ENCODE data around the gene CAPN9.
A peak's percentile ranks its signal among the peaks of the same experiment; 100 is the strongest.

Gene CAPN9

DNA sequence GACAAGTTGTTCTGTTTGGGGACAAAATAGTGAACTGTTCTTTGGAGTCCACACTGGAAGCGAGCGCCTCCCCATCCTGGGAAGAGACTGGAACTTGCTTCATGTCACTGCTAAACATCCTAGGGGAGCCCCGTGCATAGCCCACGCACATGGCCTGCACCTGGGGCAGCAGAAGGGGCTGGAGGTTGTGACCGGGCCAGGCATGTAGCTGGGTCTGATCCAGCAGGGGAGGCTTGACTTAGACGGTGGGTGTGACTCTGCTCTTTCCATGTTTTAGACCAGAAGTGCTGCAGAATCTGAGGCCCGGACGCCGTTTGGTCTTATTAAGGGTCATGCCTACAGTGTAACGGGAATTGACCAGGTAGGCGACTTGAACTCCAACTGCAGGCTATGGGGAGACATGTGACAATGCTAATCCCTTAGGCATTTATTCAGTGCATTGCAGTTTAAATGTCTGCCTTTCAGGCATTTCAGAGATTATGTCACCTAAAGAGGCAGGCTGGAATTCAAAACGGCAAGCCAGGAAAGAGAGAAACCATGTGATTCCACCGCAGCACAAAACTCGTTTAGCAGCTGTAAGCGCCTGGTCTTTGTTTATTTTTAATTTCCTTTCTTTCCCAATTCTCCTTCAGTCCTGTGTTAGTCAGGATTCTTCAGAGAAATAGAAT lies 21.8 kb downstream of the CAPN9 start:
- DNase-seq (ENCODE audit: low read depth in 2 of 2): no peak

DNA sequence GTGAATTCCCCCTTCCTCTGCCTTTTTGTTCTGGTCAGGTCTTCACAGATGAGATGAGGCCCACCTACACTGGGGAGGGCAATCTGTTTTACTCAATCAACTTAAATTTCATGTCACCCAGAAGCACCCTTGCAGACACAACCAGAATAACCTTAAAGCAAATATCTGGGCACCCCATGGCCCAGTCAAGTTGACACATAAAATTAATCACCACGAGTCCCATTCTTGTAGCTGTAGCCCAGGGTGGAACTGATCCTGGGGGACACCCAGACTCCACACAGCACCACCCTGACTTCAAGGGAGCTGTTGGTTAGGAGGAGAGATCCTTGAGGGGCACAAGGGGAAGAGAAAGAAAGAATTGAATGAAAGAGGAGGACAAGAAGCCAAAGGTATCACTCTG lies 23.1 kb downstream of the CAPN9 start:
- DNase-seq (ENCODE audit: low read depth in 2 of 2): no peak

DNA sequence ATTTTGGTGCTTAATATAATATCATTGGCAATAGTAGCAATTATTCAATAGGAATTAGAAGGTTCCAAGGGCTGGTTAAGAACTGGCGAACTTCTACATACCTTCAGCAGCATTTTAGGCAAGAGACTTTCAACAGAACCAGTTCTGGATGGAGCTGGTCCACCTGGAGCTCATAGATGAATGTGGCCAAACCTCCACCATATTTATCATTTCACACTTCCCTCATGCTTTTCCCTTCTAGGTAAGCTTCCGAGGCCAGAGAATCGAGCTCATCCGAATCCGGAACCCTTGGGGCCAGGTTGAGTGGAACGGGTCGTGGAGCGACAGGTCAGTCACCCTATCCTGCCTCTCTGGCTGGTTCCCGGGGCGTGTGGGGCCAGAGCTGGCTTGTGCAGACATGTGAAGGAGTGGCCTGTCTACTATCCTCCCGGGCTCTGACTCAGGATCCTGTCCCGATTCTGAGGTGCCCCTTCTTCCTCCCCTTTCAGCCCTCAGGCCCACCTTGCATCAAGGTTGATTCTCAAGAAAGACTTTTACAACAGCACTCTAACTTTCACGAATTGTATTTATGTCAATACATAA lies 24.7 kb downstream of the CAPN9 start:
- DNase-seq (ENCODE audit: low read depth in 2 of 2): no peak

DNA sequence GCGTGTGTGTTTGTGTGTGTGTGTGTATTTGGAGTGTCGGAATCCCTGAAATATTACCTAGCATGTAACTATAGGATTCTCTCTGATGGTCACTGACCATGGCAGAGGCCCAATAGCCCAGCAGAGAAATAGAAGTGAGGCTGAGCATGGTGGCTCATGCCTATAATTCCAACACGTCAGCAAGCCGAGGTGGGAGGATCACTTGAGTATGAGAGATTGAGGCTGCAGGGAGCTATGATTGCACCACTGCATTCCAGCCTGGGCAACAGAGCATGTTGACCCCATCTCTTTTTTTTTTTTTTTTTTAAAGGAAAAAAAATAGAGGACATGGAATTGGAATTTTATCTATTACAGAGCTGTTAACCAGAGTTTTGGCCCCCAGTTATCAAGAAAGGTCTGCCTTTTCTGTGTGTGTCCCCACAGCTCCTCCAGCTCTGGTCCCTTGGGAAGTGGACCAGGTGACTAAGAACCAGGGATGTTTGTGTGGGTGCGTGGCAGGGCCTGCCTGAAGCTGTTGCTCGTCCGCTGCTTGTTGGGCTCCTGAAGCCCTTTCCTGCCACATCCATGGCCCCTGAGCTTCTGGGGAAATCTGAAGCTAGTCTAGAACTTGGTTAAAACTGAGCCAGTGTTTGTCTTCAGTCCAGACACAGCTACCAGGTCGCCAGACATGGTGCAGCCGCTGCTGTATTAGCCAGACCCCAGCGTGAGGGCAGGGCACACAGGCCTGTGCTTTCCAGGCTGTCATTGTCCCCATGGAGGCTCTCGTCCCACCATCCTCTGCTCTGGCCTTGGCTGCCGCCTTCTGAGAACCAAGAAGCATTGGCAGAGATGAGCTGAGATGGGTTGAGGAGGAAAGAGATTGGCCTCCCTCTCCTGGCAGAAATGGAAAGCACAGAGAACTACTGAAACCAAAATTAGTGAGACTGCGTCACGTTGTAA lies 25.5 kb downstream of the CAPN9 start:
- DNase-seq (ENCODE audit: low read depth in 2 of 2): peak in 1 of 2 experiments; percentile 39

DNA sequence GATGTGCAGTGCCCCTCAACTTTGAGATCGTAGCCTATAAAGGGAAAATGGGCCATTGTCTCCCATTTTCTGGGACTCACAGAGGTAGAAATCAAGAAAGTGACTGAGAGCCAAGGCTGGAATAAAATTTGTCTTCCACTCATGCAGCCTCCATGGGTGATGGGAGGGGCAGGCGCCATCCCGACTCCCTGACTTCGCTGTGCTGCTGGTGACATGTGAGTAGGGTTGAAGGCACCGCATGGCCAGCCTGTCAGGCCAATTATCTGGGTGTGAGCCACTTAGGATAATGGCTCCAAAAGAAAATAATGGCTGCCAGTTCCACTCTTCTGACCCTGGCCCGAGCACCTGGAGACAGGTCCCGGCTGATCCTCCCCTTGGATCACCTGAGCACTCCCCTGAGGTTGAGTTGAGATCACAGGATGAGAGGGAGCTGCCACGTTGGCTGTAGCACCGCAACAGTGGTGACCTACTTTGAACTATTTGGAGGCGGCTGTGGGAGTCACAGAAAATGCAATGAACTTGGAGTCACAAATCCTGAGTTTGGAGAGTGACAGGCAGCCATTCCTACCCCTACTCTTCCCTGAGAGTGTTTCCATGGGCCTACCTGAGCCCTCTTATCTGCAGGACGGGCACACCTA lies 26.3 kb downstream of the CAPN9 start:
- DNase-seq (ENCODE audit: low read depth in 2 of 2): no peak

DNA sequence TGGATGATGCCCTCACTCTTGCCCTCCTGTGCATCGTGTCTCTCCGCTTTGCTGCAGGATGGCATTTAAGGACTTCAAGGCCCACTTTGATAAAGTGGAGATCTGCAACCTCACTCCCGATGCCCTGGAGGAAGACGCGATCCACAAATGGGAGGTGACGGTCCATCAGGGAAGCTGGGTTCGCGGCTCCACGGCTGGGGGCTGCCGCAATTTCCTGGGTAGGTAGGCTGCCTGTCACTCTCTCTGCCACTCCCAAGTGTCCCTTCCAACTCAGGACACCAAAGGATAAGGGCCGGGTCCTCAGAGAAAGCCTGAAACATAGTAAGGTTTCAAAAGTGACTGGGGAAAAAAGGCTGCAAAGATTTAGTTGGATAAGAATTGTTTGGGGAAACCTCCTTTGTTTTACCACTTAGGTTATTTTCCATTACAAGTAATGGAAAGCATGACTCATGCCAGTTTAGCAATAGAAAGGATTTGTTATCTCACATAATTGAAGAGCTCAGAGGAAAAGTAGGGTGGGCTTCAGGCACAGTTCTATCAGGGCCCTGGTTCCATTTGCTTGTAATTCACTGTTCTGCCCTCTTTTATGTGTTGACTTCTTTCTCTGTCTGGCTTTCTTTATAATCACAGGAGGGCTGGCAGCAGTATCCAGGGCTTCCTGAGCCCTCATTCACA lies 31.9 kb downstream of the CAPN9 start:
- DNase-seq (ENCODE audit: low read depth in 2 of 2): no peak

DNA sequence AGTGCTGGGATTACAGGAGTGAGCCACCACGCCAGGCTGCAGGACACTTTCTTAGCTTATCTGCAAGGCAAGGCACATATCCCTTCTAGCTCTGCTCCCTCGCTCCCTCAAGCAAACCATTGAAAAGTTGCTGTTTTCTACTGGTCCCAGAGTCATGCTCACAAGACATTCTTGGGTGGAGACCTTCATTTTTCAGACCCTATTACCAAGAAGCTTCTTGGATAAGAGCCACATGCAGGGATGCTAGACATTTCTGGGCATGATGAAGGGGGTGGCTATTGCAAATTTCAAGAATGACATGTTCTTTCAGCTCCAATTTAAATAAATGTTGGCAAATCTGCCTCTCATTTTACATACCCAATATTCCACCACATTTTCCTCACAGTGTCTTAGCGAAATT lies 33.9 kb downstream of the CAPN9 start:
- DNase-seq (ENCODE audit: low read depth in 2 of 2): no peak

DNA sequence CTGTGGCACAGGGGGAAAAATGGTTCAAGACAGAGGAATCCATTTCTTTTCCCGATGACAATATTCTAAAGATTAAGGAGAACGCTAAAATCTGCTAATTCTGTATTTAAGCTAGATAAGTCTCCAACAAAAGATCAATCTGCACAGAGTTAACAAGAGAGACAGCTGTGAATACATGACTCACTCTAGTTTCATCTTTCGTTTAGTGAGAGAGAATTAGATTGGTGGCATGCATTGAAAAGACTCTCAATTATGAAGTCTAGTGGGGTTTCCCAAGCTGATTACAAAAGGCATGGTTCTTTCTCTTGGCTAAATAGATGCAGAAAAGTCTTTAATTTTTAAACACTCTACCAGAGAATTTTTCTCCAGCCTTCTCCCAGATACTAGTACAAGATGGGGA lies 34.4 kb downstream of the CAPN9 start:
- DNase-seq (ENCODE audit: low read depth in 2 of 2): no peak

DNA sequence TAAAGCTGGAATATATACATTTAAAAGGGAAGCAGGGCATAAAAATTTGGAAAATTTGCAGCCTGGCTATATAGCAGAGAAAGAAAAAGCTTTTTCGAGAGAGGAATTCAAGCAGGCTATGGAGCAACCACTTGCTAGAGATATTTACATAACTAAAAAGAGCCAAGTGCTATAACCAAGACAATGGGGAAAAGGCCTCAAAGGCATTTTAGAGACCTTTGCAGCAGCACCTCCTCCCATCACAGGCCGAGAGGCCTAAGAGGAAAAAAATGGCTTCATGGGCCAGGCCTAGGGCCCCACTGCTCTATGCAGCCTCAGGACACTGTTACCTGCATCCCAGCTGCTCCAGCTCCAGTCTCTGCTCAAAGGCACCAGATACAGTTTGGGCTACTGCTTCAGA lies 37.0 kb downstream of the CAPN9 start:
- DNase-seq (ENCODE audit: low read depth in 2 of 2): no peak

DNA sequence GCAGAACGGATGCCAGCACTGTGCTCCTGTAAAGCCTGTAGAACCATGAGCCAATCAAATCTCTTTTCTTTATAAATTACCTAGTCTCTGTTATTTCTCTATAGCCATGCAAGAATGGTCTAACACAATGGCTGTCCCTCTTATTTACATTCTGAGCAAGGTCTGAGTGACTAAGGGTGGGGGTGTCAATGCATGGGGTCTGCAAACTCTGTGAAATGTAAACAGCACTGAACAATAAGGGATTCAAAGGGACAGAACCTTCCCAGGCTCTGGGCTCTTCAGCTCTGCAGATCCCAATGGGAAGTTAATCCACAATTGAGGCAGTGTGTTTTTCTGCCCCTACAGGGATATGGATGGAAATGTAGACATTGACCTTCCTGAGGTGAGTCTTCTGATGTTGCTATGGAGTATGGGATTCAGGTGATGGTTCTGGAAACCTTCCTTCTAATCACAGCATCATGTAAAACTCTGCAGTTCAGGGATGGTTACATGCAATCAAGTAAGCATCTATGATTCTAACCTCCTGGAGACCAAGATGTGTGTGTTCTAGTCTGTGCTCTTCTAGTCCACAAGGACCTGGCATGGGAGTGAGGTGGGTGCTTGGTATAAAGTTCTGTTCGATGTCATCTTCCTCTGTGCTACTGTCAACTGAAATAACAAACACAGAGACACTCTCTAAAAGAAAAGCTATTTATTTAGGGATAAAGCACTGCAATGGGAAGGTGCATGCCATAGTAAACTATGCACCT lies 38.6 kb downstream of the CAPN9 start:
- no peak for DNase-seq (ENCODE audit: low read depth in 2 of 2)

DNA sequence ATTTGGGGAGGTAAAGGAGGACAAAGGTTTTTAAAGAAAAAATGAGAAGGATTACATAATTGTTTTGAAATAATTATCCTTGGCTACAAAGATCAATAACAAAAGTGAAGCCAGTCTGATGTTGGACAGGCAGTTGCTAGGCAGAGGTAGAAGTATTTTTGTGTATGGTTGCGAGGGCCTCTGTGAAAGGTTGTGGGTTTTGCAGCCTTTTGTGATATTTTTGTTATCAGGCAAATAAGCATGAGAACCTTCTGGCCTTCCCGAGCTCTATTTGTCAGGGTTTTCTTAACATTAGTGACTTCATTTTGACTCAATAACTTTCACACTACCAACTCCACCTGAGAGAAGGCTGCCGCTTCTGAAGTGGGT lies 39.2 kb downstream of the CAPN9 start:
- no peak for DNase-seq (ENCODE audit: low read depth in 2 of 2)

DNA sequence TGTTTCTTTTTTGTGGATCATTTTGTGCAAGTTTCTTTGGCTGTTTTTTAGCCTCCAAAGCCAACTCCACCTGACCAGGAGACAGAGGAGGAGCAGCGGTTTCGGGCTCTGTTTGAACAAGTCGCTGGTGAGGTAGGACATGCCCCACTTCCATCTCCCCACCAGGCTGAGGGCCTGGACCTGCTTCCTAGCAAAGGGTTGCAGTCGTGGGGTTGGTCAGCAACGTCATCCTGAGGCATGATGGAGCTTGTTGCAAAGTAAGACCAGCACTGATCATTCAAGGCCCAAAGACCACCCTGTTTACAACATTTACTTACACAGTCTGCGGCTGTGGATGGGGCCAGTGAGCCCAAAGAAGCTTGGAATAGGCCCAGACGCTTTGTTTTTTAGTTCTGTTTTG lies 40.3 kb downstream of the CAPN9 start:
- no peak for DNase-seq (ENCODE audit: low read depth in 2 of 2)

DNA sequence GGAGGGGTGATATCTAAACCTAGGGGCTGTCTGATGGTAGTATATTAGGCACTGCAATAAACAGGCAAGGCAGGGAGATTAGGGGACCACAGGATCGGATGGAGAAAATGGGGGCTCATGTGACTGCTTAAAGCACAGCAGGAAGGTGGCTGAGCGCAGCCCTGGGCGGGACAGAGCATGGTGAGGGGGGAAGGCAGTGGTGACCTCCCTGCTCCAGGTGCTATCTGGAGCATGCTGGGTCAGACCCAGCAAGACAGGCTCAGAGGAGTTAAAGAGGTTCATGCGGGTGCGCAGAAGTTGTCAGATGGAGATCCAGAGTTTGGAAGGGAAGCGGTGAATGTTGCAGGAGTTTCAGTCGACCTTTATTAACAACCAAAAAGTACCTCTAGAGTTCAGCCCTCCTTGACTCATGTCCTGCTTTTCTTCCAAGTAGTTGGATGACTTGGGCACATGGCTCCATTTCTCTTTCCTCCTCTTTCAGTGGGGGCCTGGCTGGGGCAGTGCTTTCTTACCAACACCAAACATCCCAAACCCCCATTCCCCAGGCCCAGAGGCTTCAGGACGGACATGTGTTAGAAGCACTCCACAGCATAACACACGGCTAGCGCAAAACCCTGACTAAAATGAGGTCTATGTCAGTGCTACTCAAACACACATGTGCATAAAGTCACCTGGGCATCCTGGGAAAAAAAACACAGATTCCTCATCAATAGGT lies 41.5 kb downstream of the CAPN9 start:
- no peak for DNase-seq (ENCODE audit: low read depth in 2 of 2)

DNA sequence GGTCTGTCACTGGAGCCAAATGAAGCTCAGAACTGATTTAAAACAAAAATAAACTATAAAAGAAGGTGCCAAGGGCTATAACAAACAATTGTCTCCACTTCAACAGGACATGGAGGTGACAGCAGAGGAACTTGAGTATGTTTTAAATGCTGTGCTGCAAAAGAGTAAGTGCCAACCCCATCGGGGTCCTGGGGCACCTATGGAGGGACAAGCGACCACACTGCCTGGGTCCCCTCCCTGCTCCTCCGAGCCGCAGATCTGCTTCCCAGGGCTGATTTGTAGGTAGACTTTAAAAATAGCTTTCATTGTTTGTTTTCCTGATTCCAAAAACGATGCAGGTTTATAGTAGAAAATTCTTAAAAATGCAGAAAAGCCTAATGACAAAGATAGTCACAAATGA lies 42.8 kb downstream of the CAPN9 start:
- no peak for DNase-seq (ENCODE audit: low read depth in 2 of 2)

DNA sequence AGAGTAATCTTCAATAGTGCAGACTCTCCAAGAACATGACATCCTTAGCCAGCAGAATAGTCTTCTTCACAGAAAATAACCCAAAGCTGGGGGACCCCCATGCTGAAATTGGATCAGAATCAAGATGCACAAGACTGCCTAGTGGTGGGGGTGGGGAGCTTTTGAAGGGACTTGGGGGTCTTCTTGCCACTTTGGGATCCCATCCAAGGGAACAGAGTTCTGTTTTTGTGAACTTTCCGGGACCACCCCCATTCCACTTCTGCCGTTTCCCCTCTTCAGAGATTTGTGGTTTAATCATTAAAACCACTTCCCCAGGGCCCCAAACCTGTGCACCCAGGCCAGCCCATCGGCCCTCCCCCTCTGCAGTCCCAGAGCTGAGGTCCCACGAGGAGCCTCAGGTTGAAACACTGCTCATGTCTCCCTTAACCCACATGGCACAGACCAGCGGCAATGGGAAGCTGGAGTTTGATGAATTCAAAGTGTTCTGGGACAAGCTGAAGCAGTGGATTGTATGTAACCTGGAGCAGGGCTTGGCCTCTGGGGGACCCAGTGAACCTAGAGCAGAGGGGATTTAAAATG lies 44.9 kb downstream of the CAPN9 start:
- DNase-seq (ENCODE audit: low read depth in 2 of 2): no peak

DNA sequence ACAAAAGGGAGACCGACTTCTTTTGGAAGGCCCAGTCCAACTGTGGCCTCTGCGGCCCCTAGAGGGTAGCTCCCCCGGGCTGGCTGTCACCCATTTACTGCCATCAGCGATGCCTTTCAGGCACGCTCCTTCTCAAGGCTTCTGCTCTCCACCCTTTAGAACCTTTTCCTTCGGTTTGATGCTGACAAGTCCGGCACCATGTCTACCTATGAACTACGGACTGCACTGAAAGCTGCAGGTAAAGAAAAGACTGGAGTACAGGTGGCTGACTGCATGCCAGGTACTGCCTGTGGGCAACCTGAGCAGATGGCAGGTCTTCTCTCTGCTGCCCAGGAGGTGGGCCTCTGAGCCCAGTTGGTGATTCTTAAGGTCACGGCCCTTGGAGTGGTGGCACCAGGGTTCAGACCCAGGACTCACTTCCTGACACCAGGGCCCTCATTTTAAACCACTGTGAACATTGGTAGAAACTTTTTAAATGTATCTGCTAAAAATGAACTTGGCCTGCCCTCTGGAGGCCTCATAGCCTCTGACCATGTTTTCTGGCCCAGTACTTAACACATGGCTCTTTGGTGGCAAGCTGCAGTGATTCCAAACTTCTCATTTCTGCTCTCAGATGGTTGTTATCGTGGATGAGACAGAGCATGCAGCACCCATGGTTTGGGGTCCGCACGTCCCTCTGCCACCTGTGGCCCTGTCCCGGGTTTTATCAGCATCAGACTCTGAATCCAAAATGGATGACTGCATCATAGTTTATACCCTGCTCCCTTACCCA lies 45.7 kb downstream of the CAPN9 start:
- DNase-seq (ENCODE audit: low read depth in 2 of 2): no peak

DNA sequence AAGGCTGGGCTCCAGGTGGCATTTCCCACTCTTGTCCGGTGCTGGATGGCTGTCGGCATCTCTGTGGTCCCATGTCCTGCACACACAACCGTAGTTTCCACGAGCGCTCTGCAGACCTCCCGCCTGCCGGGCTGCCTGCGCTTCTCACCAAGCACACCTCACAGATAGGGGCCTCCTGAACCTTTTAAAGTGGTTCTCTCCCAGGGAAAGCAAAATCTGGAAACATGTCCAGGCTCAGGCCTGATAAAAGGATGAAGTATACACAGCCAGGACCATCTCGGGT lies 46.2 kb downstream of the CAPN9 start:
- no peak for DNase-seq (ENCODE audit: low read depth in 2 of 2)

DNA sequence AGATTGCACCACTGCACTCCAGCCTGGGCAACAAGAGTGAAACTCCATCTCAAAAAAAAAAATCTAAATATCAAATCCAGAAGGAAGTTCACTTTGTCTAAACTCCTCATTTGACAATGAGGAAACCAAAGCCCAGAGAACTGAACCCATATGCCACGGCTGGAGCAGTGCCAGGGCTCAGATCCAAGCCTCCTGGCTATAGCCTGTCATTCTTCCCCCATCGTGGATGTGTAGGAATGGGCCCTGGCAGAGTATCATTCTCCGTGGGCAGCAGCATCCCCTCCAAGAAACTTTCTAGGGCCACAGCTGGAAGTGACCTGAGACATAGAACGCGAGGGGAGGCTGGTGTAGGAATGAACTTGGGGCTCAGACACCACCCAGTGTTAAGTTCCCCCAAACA lies 47.2 kb downstream of the CAPN9 start:
- no peak for DNase-seq (ENCODE audit: low read depth in 2 of 2)

DNA sequence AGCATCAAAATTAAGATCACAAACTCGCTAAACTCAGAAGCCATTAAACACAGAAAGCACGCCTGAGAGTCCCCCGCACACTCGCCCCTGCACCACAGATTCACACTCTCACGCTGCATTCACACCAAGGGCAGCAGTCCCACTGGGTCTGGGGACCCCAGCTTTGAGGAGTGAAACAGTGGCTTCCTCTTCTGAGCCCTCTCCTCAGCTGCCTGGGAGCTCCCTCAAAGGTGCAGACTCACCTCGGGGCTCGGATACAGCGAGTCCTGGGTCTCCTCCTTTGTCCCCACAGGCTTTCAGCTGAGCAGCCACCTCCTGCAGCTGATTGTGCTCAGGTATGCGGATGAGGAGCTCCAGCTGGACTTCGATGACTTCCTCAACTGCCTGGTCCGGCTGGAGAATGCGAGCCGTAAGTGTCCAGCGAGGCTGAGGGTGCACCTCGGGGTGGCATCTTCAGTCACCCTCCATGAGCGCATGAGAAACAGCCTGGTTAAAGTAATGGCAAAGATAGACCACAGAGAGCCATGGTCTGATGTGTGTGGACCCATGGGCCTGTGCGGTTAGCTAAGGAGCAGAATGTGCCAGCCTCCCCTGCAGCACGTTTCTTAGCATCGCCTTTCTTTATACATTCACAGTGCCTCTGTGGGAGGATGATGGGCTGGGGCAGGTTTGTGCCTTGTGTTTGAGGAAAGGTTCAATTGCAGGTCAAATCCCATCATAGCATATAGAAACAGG lies 47.9 kb downstream of the CAPN9 start:
- DNase-seq (ENCODE audit: low read depth in 2 of 2): no peak
